H1 (cell line): ENCODE measurements around the gene ADGRL3. TPM values are rescaled to one million over a fixed set of nuclear protein-coding genes. Genes with fewer than 3 reads are reported as not detected.

Source experiments
- BACH1 ChIP-seq: IDR thresholded peaks from 2 replicates; pipeline ENCODE4 v1.6.1; 2012; ENCODE audit warnings: low read length, improper control_type of control experiment
- CHD7 ChIP-seq: fragments of 300-600 bp; sonication (generic); IDR thresholded peaks from 2 replicates; pipeline ENCODE4 v1.7.1; 2012; ENCODE audit warnings: low read length, moderate library complexity, mild to moderate bottlenecking, inconsistent platforms; ENCODE audit not compliant: insufficient replicate concordance
- EZH2 ChIP-seq: fragments of 200-600 bp; sonication (generic); IDR thresholded peaks from 2 replicates; pipeline ENCODE4 v1.7.1; 2012; ENCODE audit warnings: low read depth, mild to moderate bottlenecking, moderate library complexity, low read length, inconsistent platforms; ENCODE audit not compliant: severe bottlenecking
- GABPA ChIP-seq: IDR thresholded peaks from 2 replicates; pipeline ENCODE4 v1.6.1; 2011; ENCODE audit warnings: mild to moderate bottlenecking, low read length, moderate library complexity, borderline replicate concordance; ENCODE audit not compliant: insufficient read depth
- SP2 ChIP-seq: IDR thresholded peaks from 2 replicates; pipeline ENCODE4 v1.6.1; 2012; ENCODE audit warnings: mild to moderate bottlenecking, low read length, inconsistent platforms
- polyA plus RNA-seq, 7 experiments: library from polyadenylated mRNA; depleted of rRNA in 3 of 7; stranded (reverse) in 5 of 7; unstranded in 2 of 7; fragments of >200 nt in 5 of 7; fragments of 200-250 nt in 2 of 7; gene quantifications; 1 replicate in 5 of 7; 2 replicates in 1 of 7; 4 replicates in 1 of 7; pipeline versions ENCODE4 v1.2.1 to v1.2.3, GENCODE V29; 2011 to 2013; ENCODE audit warnings: missing spikeins in 2 of 7, mixed read lengths in 2 of 7
- total RNA-seq: library from RNA; stranded (reverse); fragmentation: NEBNext Ultra II Directional; extraction: Animal tissue kit (Norgen Biotek cat#: 25700); gene quantifications from 2 replicates; pipeline ENCODE4 v1.2.1, GENCODE V29; 2021
- TF ChIP-seq, protein P1 (sequence below): IDR thresholded peaks from 2 replicates; pipeline ENCODE4 v1.6.1; 2012; ENCODE audit warnings: inconsistent platforms

Gene ADGRL3
- total and polyA plus RNA-seq, 2 of the 8 experiments (the other 6 are each of a cell fraction or from before 2014, with no cell fraction given): 6.6 to 13.0 TPM

DNA sequence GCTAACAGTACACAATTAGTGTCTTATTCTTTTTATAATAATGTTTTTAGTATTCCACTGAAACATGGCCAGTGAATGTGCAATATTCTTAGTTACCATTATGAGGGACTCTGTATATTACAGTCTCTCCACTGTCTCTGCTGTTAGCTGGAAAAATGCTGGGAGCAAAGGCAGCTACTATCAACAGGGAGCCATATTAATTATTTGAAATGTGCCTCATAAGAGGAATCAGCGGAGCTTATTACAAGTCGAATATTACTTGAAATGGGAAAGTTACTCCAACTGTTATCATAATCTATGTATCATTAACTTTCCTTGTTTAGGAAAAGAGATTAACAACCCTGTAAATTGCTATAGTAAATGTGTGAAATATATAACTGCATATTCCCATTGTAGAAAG lies 612.0 kb downstream of the ADGRL3 start (continued):
- TF ChIP-seq BACH1 (no peak), EZH2 (no peak), GABPA (no peak), SP2 (no peak), CHD7 (no peak)
- TF ChIP-seq, protein P1, sequence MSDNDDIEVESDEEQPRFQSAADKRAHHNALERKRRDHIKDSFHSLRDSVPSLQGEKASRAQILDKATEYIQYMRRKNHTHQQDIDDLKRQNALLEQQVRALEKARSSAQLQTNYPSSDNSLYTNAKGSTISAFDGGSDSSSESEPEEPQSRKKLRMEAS: no peak
- TF ChIP-seq, all 59 proteins: peak for 0
